ENCODE measurements around the gene NAALADL1. TPM values are rescaled to one million over a fixed set of nuclear protein-coding genes. Genes with fewer than 3 reads are reported as not detected.

NAALADL1 gene
- total and polyA plus RNA-seq, 9 of the 15 experiments (the other 6 are each of a cell fraction or from before 2014, with no cell fraction given): 0.06 to 0.72 (median 0.22) TPM; not detected in 4

DNA sequence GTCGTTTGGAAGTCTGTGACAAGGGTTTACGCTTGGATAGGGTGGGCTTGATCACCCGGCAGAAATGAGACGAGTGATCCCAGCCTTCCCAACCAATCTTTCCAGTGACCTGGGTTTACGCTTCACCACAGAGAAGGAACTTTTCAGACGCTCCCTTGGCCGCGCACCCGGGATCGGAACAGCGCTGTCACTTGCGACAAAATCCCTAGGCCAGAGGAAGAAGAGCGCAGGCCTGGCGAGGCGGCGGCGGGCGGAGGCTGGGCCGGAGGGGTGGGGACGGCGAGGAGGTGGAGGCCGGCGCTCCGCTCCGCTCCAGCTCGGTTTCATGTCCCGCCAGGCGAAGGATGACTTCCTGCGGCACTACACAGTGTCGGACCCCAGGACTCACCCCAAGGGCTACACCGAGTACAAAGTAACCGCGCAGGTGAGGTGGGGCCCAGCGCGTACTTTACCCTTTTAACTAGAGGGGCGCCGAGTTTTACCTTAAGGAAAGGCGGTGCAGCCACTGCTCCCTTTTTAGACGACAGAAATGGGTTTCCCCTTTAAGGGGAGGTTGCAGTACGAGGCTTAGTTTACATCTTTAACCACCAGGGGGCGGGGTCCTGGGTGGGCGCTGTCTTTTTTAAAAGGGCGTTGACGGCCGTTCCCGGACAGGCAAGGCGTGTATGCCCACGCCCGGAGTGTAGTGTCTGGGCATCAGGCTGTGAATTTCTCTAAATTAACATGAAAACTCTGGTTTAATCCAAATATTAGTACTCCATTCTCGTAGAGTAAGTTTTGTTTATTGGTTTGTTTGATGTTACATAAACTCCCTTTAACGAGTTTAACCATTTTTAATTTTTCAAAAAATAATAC is 30.9 kb downstream of the NAALADL1 start, which contains the start of gene SNX15 (continued):
- TF ChIP-seq, protein P1, sequence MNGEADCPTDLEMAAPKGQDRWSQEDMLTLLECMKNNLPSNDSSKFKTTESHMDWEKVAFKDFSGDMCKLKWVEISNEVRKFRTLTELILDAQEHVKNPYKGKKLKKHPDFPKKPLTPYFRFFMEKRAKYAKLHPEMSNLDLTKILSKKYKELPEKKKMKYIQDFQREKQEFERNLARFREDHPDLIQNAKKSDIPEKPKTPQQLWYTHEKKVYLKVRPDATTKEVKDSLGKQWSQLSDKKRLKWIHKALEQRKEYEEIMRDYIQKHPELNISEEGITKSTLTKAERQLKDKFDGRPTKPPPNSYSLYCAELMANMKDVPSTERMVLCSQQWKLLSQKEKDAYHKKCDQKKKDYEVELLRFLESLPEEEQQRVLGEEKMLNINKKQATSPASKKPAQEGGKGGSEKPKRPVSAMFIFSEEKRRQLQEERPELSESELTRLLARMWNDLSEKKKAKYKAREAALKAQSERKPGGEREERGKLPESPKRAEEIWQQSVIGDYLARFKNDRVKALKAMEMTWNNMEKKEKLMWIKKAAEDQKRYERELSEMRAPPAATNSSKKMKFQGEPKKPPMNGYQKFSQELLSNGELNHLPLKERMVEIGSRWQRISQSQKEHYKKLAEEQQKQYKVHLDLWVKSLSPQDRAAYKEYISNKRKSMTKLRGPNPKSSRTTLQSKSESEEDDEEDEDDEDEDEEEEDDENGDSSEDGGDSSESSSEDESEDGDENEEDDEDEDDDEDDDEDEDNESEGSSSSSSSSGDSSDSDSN (IDR thresholded peaks at IDR 0.05; ENCODE audit: borderline replicate concordance in 1 of 2, low read depth in 2 of 2, low read length in 2 of 2): peak in 1 of 2 experiments; percentile 61; a peak in 2 of 4 replicates
- TF ChIP-seq FOXA3 (CRISPR knock-in tag; conservative IDR thresholded peaks at IDR 0.05 in 1 of 2, IDR thresholded peaks at IDR 0.05 in 1 of 2): peak in 1 of 2 experiments; percentile 84; a peak in 1 of 4 replicates
- peak; percentile 96 for TF ChIP-seq NEUROD1 (IDR thresholded peaks at IDR 0.05; ENCODE audit: borderline replicate concordance, low read depth, low read length, partially characterized antibody)
- no peak for TF ChIP-seq ZFP1 (CRISPR knock-in tag; IDR thresholded peaks at IDR 0.05)
- TF ChIP-seq NCOR1 (IDR thresholded peaks at IDR 0.05): no peak
- TF ChIP-seq THRAP3 (IDR thresholded peaks at IDR 0.05; ENCODE audit: borderline replicate concordance): no peak
- 0 out of 4 replicates have a peak, but pooled peaks of 1 of the 2 experiments have one; percentile 32 for TF ChIP-seq TRIM24 (IDR thresholded peaks at IDR 0.05)
- peak; percentile 60; the same call in 1 of the 2 replicates for TF ChIP-seq MYC (IDR thresholded peaks at IDR 0.05; ENCODE audit: low read depth, low read length)
- no peak for TF ChIP-seq MYC (CRISPR knock-in tag; IDR thresholded peaks at IDR 0.05; ENCODE audit: borderline replicate concordance, low read depth)
- TF ChIP-seq ZBTB33 (CRISPR knock-in tag; IDR thresholded peaks at IDR 0.05): peak; percentile 72; the same call in 1 of the 2 replicates
- no peak for TF ChIP-seq BMI1 (IDR thresholded peaks at IDR 0.05; ENCODE audit: low read length)
- no peak for TF ChIP-seq CBFB (CRISPR knock-in tag; IDR thresholded peaks at IDR 0.05)
- peak; percentile 29 for TF ChIP-seq RBM25 (IDR thresholded peaks at IDR 0.05; ENCODE audit: low read depth, low read length, severe bottlenecking)
- no peak for TF ChIP-seq YBX1 (IDR thresholded peaks at IDR 0.05)
- peak in 1 of 2 experiments; percentile 86; a peak in 2 of 4 replicates for TF ChIP-seq TEAD1 (CRISPR knock-in tag; IDR thresholded peaks at IDR 0.05)
- peak; percentile 8 for TF ChIP-seq PHF20 (IDR thresholded peaks at IDR 0.05; ENCODE audit: partially characterized antibody)
- no peak for TF ChIP-seq ZNF347 (CRISPR knock-in tag; IDR thresholded peaks at IDR 0.05; ENCODE audit: low read depth)
- no peak for TF ChIP-seq SRSF3 (IDR thresholded peaks at IDR 0.05; ENCODE audit: insufficient read depth, low read length)
- TF ChIP-seq, protein P2, sequence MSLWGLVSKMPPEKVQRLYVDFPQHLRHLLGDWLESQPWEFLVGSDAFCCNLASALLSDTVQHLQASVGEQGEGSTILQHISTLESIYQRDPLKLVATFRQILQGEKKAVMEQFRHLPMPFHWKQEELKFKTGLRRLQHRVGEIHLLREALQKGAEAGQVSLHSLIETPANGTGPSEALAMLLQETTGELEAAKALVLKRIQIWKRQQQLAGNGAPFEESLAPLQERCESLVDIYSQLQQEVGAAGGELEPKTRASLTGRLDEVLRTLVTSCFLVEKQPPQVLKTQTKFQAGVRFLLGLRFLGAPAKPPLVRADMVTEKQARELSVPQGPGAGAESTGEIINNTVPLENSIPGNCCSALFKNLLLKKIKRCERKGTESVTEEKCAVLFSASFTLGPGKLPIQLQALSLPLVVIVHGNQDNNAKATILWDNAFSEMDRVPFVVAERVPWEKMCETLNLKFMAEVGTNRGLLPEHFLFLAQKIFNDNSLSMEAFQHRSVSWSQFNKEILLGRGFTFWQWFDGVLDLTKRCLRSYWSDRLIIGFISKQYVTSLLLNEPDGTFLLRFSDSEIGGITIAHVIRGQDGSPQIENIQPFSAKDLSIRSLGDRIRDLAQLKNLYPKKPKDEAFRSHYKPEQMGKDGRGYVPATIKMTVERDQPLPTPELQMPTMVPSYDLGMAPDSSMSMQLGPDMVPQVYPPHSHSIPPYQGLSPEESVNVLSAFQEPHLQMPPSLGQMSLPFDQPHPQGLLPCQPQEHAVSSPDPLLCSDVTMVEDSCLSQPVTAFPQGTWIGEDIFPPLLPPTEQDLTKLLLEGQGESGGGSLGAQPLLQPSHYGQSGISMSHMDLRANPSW (CRISPR knock-in tag; IDR thresholded peaks at IDR 0.05): peak; percentile 62; the same call in 1 of the 2 replicates
- no peak for TF ChIP-seq ZNF444 (CRISPR knock-in tag; IDR thresholded peaks at IDR 0.05)

Measured in K562 (cell line).